ENCODE measurements around the gene PDCD1.

The PDCD1 gene

DNA sequence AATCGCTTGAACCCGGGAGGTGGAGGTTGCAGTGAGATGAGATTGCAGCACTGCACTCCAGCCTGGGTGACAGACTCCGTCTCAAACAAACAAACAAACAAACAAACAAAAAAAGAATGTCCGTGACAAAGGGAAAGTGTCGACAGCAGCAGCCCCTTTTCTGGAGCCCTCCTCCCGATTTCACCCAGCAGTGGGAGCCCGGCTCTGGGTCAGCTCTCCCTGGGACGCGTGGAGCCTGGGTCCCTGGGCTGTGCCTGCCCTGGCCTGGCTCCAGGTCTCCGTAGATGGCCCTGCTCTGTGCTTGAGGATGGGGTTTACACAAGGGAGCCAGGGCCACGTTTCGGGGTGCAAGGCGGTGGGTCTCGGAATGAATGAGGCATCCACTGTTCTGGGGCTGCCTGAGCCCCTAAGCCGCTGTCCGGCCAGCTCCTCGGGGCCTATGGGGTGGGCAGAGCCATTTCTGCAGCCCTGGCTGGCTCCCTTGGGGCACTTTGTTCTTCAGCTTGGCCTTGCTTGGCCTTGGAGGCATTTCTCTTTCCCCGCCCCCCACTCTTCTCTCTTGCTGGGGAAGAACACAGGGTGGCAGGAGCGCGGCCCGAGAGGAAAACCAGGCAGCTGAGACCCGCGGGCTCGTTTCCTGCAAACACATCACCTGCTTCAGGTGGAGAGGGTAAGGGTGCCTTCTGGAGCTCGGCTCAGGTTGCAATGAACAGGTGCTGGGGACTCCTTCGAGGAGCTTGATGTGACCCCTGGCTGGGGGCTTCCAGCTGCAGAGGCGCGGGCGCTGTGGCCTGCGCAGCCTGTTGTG, 40.0 kb upstream of the PDCD1 start:
- H3K4me3 ChIP-seq (replicated peaks; ENCODE audit: low read depth, low read length), result no peak overlapping the region
- DNase-seq (ENCODE audit: extremely low read depth, low read depth), result no peak
- TF ChIP-seq, protein P1, sequence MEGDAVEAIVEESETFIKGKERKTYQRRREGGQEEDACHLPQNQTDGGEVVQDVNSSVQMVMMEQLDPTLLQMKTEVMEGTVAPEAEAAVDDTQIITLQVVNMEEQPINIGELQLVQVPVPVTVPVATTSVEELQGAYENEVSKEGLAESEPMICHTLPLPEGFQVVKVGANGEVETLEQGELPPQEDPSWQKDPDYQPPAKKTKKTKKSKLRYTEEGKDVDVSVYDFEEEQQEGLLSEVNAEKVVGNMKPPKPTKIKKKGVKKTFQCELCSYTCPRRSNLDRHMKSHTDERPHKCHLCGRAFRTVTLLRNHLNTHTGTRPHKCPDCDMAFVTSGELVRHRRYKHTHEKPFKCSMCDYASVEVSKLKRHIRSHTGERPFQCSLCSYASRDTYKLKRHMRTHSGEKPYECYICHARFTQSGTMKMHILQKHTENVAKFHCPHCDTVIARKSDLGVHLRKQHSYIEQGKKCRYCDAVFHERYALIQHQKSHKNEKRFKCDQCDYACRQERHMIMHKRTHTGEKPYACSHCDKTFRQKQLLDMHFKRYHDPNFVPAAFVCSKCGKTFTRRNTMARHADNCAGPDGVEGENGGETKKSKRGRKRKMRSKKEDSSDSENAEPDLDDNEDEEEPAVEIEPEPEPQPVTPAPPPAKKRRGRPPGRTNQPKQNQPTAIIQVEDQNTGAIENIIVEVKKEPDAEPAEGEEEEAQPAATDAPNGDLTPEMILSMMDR (IDR thresholded peaks at IDR 0.05; ENCODE audit: low read depth, low read length, missing control alignments), result no peak

DNA sequence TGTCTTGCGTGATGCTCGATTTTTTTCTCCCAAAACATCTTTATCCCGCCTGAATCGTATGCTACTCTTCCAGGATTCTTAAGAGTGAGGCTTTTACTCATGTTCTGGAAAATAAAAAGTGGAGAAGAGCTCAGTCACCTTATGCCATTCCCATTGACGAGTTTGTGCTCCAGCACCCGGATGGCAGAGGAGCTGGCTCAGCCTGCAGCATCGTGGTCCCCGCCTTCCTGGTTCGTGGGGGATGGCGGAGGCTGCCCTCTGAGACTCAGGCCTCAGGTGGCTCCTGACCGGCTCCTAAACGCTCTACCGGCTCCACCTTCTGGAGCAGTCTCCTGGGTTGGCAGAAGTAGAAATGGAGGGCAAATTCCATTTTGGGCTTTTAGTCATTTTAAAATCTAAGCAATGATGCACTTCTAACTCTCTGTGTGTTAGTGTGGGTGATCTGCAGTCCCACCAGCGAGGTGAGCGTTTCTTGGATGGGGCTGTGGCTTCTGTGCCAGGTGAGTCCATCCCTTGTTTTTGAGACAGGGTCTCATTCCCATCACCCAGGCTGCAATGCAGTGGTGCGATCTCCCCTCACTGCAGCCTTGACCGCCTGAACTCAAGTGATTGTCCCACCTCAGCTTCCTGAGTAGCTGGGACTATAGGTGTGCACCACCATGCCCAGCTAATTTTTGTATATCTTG, 38.7 kb upstream of the PDCD1 start:
- TF ChIP-seq, protein P1 (IDR thresholded peaks at IDR 0.05; ENCODE audit: low read depth, low read length, missing control alignments), result no peak
- no peak for DNase-seq (ENCODE audit: extremely low read depth, low read depth)
- H3K4me3 ChIP-seq (replicated peaks; ENCODE audit: low read depth, low read length), result no peak overlapping the region

DNA sequence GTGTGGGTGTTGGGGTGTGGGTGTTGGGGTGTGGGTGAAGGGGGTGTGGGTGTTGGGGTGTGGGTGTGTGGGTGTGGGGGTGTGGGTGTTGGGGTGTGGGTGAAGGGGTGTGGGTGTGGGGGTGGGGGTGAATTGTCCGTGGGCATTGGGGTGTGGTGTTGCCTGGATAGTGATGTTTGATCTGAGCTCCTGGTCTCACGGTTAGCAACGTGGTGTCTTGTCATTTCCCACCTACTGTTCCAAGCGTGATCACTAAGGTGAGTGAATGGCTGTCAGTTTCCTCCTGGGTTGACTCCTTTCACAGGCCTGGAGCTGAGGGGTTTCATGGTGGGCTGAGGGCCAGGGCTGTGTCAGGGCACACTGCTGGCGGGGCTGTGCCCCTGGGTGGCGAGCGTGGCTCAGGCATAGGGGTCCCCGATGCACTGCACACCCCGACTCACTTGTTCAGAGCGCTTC, 38.1 kb upstream of the PDCD1 start:
- no peak overlapping the region for H3K4me3 ChIP-seq (replicated peaks; ENCODE audit: low read depth, low read length)
- TF ChIP-seq, protein P1 (IDR thresholded peaks at IDR 0.05; ENCODE audit: low read depth, low read length, missing control alignments), result no peak
- no peak for DNase-seq (ENCODE audit: extremely low read depth, low read depth)

DNA sequence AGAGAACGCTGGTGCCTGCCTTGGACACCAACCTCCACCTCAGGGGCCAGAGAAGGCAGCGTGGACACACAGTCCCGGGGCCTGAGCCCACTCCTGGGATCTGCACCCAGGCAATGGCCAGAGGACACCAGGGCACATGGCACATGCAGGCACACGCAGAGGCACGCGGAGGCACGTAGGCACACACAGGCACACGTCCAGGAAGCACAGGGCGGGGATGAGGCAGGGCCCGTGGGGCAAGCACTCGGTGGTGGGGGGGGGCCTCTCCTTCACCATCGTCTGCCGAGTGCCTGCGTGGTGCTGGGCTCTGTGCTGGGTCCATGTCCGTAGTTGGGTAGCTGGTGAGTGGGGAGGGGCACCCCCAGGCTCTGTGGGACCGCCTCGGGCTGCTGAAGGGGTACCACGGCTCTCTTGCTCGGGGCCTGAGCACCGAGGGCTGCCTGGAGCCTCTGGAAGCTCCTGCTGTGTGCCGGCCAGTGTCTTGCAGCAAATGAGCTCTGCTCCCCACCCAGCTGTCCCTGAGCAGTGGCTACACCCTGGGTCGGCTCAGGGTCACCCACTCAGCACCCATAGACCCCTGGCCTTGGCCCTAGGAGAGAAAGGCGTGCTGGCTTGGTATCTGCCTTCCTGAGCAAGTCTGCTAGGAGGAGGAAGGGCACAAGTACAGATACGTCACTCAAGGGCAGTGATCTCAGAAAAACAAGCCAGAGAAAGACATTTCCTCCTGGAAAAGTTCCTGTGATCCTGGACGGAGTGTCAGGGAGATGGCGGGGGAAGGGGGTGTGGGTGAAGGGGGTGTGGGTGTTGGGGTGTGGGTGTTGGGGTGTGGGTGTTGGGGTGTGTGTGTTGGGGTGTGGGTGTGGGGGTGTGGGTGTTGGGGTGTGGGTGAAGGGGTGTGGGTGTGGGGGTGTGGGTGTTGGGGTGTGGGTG, 37.3 kb upstream of the PDCD1 start:
- H3K4me3 ChIP-seq (replicated peaks; ENCODE audit: low read depth, low read length), result no peak overlapping the region
- DNase-seq (ENCODE audit: extremely low read depth, low read depth), result no peak
- TF ChIP-seq, protein P1 (IDR thresholded peaks at IDR 0.05; ENCODE audit: low read depth, low read length, missing control alignments), result no peak

DNA sequence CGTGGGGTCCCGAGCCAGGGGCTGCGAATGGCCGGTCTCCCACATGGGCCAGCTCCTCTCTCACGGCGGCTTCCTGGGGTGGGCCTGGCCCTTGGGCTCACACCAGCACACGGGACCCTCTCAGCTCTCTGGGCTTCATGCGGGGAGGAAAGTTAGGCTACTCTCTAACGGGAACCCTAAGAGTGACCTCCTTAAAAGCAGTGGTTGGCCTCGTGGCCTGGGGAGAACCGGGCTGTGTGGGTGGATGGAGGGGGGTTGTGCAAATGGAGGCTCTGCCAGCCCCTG, 36.7 kb upstream of the PDCD1 start:
- TF ChIP-seq, protein P1 (IDR thresholded peaks at IDR 0.05; ENCODE audit: low read depth, low read length, missing control alignments), result no peak
- H3K4me3 ChIP-seq (replicated peaks; ENCODE audit: low read depth, low read length), result no peak overlapping the region
- DNase-seq (ENCODE audit: extremely low read depth, low read depth), result no peak

DNA sequence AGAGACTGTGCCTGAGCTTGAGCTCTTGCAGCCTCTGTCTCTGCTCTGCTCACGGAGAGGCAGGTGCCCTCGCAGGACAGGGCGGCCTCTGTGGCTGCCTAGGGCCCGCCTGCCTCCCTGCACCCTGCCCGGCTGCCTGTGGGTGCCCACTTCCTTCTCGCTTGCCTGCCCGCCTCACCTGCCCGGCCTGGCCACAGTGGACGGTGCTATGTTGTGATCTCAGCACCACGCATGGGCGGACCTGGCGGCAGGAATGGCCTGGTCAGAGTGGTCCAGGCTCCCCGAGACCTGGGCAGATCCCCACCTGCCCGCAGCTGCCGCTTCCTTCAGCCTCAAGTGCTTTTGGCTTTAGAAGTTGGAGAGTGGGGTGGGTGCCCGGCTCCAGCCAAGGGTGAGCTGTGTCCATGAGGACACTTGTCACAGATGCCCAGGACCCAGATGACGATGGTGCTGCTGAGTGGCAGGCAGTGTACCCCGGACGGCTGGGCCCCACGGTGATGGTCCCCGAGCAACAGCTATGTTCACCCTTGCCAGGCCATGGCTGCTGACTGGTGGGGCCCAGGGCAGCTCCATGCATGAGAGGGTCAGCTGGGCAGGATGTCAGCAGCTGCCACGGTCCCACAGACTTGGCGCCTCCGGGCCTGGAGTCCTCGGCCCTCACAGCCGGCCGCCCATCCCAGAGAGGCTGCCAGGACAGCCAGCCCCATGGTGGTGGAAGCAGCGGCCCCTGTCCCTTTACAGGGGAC, 36.2 kb upstream of the PDCD1 start:
- TF ChIP-seq, protein P1 (IDR thresholded peaks at IDR 0.05; ENCODE audit: low read depth, low read length, missing control alignments), result no peak
- no peak overlapping the region for H3K4me3 ChIP-seq (replicated peaks; ENCODE audit: low read depth, low read length)
- DNase-seq (ENCODE audit: extremely low read depth, low read depth), result no peak

Measured in HFF-Myc (cell line).